GM23338 (cell line): ENCODE data around the gene PRR22.

Experiments
- CREB1 ChIP-seq: fragments of 250-450 bp; sonication (Bioruptor Pico); IDR thresholded peaks from 2 replicates; pipeline ENCODE4 v1.5.0; 2020; ENCODE audit warnings: low read depth, mild to moderate bottlenecking, moderate library complexity
- CTCF ChIP-seq, 2 experiments: fragments of 200-600 bp in 1 of 2; sonication (generic) in 1 of 2; conservative IDR thresholded peaks; 2 replicates each; pipeline versions ENCODE4 v1.5.1 to v1.6.1; 2016 to 2017; ENCODE audit warnings: antibody characterized with exemption in 2 of 2, low read depth in 2 of 2, mild to moderate bottlenecking in 2 of 2, moderate library complexity in 1 of 2
- EZH2 ChIP-seq: fragments of 200-600 bp; sonication (generic); IDR thresholded peaks from one replicate; pipeline ENCODE4 v1.8.0; 2017; ENCODE audit warnings: antibody characterized with exemption, mild to moderate bottlenecking, low read depth; ENCODE audit not compliant: unreplicated experiment
- NANOG ChIP-seq: IDR thresholded peaks from 2 replicates; pipeline ENCODE4 v1.6.1; 2016; ENCODE audit warnings: antibody characterized with exemption, borderline replicate concordance
- POLR2AphosphoS5 ChIP-seq: IDR thresholded peaks from 2 replicates; pipeline ENCODE4 v1.6.1; 2016; ENCODE audit warnings: antibody characterized with exemption, low read depth
- REST ChIP-seq: IDR thresholded peaks from one replicate; pipeline ENCODE4 v1.6.1; 2018; ENCODE audit warnings: antibody characterized with exemption; ENCODE audit not compliant: unreplicated experiment

GRCh38 chr19:5785423-5785822 lies 877 bp upstream of the PRR22 start:
- no peak for TF ChIP-seq CTCF (conservative IDR thresholded peaks at IDR 0.05; ENCODE audit: low read depth in 2 of 2)
- no peak for TF ChIP-seq POLR2AphosphoS5
- no peak for TF ChIP-seq EZH2
- no peak for TF ChIP-seq REST
- TF ChIP-seq NANOG: no peak
- TF ChIP-seq CREB1 (CRISPR knock-in tag): no peak
